PC-9 (cell line): ENCODE data around the gene CNDP1. TPM values are rescaled to one million over a fixed set of nuclear protein-coding genes. Genes with fewer than 3 reads are reported as not detected.

Source experiments
- BruUV-seq: library from RNA; stranded (reverse); fragments of 400-500 nt; replicated peaks from 2 replicates; lab custom pipeline; 2021; lab: Mats Ljungman, UMichigan
- CTCF ChIA-PET: fragments of 300-600 bp; sonication (Branson Sonifier 250); formaldehyde crosslinking; loops from one replicate; lab custom pipeline; 2022; ENCODE audit warnings: antibody characterized with exemption; lab: Charles Lee
- POLR2A ChIA-PET: fragments of 300-600 bp; sonication (Branson Sonifier 250); formaldehyde crosslinking; loops from one replicate; lab custom pipeline; 2022; ENCODE audit warnings: antibody characterized with exemption; ENCODE audit not compliant: unreplicated experiment; lab: Charles Lee
- DNase-seq, 2 experiments: peaks; one replicate each; pipeline versions ENCODE4 v3.0.0 to v3.0.0-alpha.2; 2015 to 2022; ENCODE audit warnings: mixed read lengths in 1 of 2
- H2AFZ ChIP-seq: fragments of 200-600 bp; sonication (generic); 2 replicates; pipeline ENCODE4 v1.8.1; 2017; ENCODE audit warnings: antibody characterized with exemption
- H3F3A ChIP-seq: fragments of 200-600 bp; sonication (generic); 2 replicates; pipeline ENCODE4 v1.8.1; 2017; ENCODE audit warnings: antibody characterized with exemption, mild to moderate bottlenecking, low read depth; ENCODE audit not compliant: insufficient read depth
- H3K27ac ChIP-seq: fragments of 200-600 bp; sonication (generic); 2 replicates; pipeline ENCODE4 v1.6.1; 2016; ENCODE audit warnings: mixed run types
- H3K27me3 ChIP-seq: fragments of 200-600 bp; sonication (generic); 2 replicates; pipeline ENCODE4 v1.6.1; 2016; ENCODE audit warnings: low read depth, mixed run types; ENCODE audit not compliant: insufficient read depth
- H3K36me3 ChIP-seq: fragments of 200-600 bp; sonication (generic); 2 replicates; pipeline ENCODE4 v1.6.1; 2016; ENCODE audit warnings: low read depth, mixed run types
- H3K4me1 ChIP-seq: fragments of 200-600 bp; sonication (generic); replicated peaks from 2 replicates; pipeline ENCODE4 v1.6.1; 2016; ENCODE audit warnings: mixed run types; ENCODE audit not compliant: insufficient read depth
- H3K4me2 ChIP-seq: fragments of 200-600 bp; sonication (generic); 2 replicates; pipeline ENCODE4 v1.6.1; 2017; ENCODE audit warnings: mixed run types
- H3K4me3 ChIP-seq: fragments of 200-600 bp; sonication (generic); 2 replicates; pipeline ENCODE4 v1.6.1; 2016; ENCODE audit warnings: mixed run types
- H3K79me2 ChIP-seq: fragments of 200-600 bp; sonication (generic); 2 replicates; pipeline ENCODE4 v1.6.1; 2017; ENCODE audit warnings: low read depth, mixed run types
- H3K9me2 ChIP-seq: fragments of 200-600 bp; sonication (generic); 2 replicates; pipeline ENCODE4 v1.8.1; 2017; ENCODE audit warnings: mild to moderate bottlenecking; ENCODE audit not compliant: insufficient read depth
- H3K9me3 ChIP-seq: fragments of 200-600 bp; sonication (generic); 2 replicates; pipeline ENCODE4 v1.8.1; 2016; ENCODE audit warnings: low read depth; ENCODE audit not compliant: insufficient read depth
- H4K20me1 ChIP-seq: fragments of 200-600 bp; sonication (generic); 2 replicates; pipeline ENCODE4 v1.8.1; 2017; ENCODE audit not compliant: insufficient read depth
- CTCF ChIP-seq: fragments of 200-600 bp; sonication (generic); conservative IDR thresholded peaks from 2 replicates; pipeline ENCODE4 v1.6.1; 2017; ENCODE audit warnings: mixed run types, antibody characterized with exemption, mild to moderate bottlenecking, moderate library complexity
- EZH2 ChIP-seq: fragments of 200-600 bp; sonication (generic); IDR thresholded peaks from 2 replicates; pipeline ENCODE4 v1.8.0; 2017; ENCODE audit warnings: antibody characterized with exemption, low read depth
- intact Hi-C: fragments of 100-400 bp; cut with micrococcal nuclease; formaldehyde crosslinking; loops from one replicate; pipeline ENCODE4 v1.10.0; 2022; ENCODE audit not compliant: unreplicated experiment
- total RNA-seq: library from RNA; stranded (reverse); gene quantifications from 2 replicates; pipeline ENCODE4 v1.2.3, GENCODE V29; 2021

Gene CNDP1
- total RNA-seq, 1 experiment from 2014 or later, result not detected

DNA sequence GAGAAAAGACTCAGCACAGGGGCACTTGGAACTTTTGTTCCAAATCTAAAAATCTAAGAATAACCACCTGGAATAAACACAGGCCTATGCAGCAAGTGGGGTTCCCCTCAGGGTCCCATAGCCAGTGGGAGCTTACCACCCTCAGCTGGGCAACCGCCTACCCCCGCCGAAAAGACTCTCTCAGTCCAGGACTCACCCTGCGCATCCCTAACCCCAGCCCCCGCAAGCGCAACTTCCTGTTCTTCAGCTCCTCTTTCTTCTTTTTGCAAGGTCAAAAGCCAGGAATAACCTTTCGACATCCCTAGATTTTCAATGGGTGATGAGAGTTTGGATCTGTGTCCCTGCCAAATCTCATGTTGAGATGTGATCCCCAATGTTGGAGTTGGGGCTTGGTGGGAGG is 13.6 kb downstream of the CNDP1 start:
- Histone ChIP-seq H3K27ac (no peak overlapping the region), H3K27me3 (peaks cover 12% of the 10 kb centered on the region; the same call in 1 of the 2 replicates), H3K9me2 (no peaks in the 10 kb centered on the region), H3F3A (peaks cover 1% of the 10 kb centered on the region; the same call in 1 of the 2 replicates), H3K79me2 (no peaks in the 10 kb centered on the region), H3K36me3 (no peaks in the 10 kb centered on the region), H3K9me3 (no peaks in the 10 kb centered on the region), H3K4me2 (no peak overlapping the region), H4K20me1 (no peaks in the 10 kb centered on the region), H2AFZ (no peak overlapping the region), H3K4me1 (peaks cover 10% of the 10 kb centered on the region), H3K4me3 (no peak overlapping the region)
- intact Hi-C loops, result no loop called here
- BruUV-seq, result no TSS peak
- POLR2A ChIA-PET, result no interaction called here
- no peak for TF ChIP-seq EZH2
- no peak for DNase-seq
- CTCF ChIA-PET, result no interaction called here

- DNase-seq, result no peak
- Histone ChIP-seq H3K36me3 (no peaks in the 10 kb centered on the region), H3K27me3 (peaks cover 30% of the 10 kb centered on the region), H2AFZ (no peak overlapping the region), H3K9me3 (no peaks in the 10 kb centered on the region), H3K79me2 (no peaks in the 10 kb centered on the region), H3K9me2 (no peaks in the 10 kb centered on the region), H3K4me1 (peaks cover 8% of the 10 kb centered on the region; the same call in 1 of the 2 replicates), H3K4me2 (no peak overlapping the region), H4K20me1 (no peaks in the 10 kb centered on the region), H3F3A (no peaks in the 10 kb centered on the region), H3K27ac (no peak overlapping the region), H3K4me3 (no peak overlapping the region)
- TF ChIP-seq CTCF, result no peak
- no peak for TF ChIP-seq EZH2
- POLR2A ChIA-PET, result no interaction called here
- CTCF ChIA-PET, result no interaction called here
- intact Hi-C loops, result no loop called here
- no TSS peak for BruUV-seq
Observed at GRCh38 chr18:74549591-74550104, 15.3 kb downstream of the CNDP1 start.

DNA sequence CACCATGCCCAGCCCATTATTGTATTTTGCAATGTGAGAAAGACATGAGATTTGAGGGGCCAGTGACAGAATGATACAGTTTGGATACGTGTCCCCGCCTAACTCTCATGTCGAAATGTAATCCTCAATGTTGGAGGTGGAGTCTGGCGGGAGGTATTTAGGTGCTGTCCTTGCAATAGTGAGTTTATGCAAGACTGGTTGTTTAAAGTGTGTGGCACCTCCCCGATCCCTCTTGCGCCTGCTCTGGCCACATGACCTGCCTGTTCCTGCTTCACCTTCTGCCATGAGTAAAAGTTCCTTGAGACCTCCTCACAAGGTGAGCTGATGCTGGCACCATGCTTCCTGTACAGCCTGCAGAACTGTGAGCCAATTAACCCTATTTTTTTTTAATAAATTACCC is 16.6 kb downstream of the CNDP1 start:
- Histone ChIP-seq H3F3A (no peaks in the 10 kb centered on the region), H3K79me2 (no peaks in the 10 kb centered on the region), H3K4me2 (no peak overlapping the region), H2AFZ (no peak overlapping the region), H3K27me3 (peaks cover 43% of the 10 kb centered on the region), H3K27ac (no peak overlapping the region), H3K36me3 (no peaks in the 10 kb centered on the region), H3K4me1 (peaks cover 8% of the 10 kb centered on the region; the same call in 1 of the 2 replicates), H4K20me1 (no peaks in the 10 kb centered on the region), H3K9me2 (no peaks in the 10 kb centered on the region), H3K9me3 (no peaks in the 10 kb centered on the region), H3K4me3 (no peak overlapping the region)
- TF ChIP-seq EZH2 (no peak), CTCF (no peak)
- ChIA-PET CTCF (interaction anchor here (1.8 kb wide), 1 partner anchor 198 kb away, joined by 19 read pairs; no protein-coding TSS in a partner anchor), POLR2A (no interaction called here)
- no TSS peak for BruUV-seq
- DNase-seq, result no peak
- intact Hi-C loops, result no loop called here
